Skin epidermis (tissue), 12 donors: ENCODE measurements around the gene DLGAP1.

Source experiments
- H3K27ac ChIP-seq, 21 experiments: fragments of 200-600 bp; sonication (generic) in 11 of 21; one replicate each; pipeline ENCODE4 v1.5.0; 2020; ENCODE audit warnings: mild to moderate bottlenecking in 3 of 21, inconsistent platforms in 2 of 21, moderate library complexity in 2 of 21
- H3K4me3 ChIP-seq, 7 experiments: fragments of 200-600 bp; sonication (generic) in 2 of 7; one replicate each; pipeline ENCODE4 v1.5.0; 2020; ENCODE audit warnings: inconsistent platforms in 2 of 7, mild to moderate bottlenecking in 2 of 7, moderate library complexity in 1 of 7

Gene DLGAP1

DNA sequence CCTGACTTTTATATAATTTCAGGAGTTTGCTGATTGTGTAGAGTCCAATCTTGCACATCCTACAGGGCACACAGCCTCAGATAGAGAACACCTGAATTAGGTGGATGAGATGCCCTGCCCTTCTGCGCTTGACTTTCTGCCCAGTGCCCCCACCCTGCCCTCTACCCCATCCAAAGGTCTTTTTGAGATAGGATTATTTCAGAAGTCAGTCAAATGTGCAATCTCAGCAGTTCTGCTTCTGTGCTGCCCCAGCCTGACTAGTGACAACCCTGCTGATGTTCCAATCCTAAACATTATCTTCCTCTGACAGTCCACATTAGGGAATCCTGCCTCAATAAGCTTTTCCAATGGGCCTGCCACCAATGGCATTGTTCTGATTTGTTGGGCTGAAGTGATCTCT is 593.6 kb downstream of the DLGAP1 start:
- no peak overlapping the region for H3K27ac ChIP-seq
- no peak overlapping the region for H3K4me3 ChIP-seq

DNA sequence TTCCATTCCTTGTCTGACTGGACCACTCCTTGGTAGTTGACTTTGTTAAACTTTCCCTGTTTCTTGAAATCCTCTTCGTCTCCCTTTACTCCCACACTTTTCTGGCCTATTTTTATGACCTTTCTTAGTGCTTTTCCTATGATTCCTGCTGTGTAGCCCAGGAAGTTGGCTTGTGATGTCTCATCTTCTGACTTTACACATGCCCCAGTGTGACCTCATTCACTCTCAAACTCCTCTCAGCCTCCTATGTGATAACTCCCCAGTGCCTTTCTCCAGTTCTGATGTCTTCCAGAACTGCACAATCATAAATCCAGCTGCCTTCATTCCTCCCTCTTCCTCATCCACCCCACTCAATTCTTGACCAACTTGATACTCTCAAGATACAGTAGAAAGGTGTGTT is 597.6 kb downstream of the DLGAP1 start:
- H3K27ac ChIP-seq, result no peak overlapping the region
- no peak overlapping the region for H3K4me3 ChIP-seq

DNA sequence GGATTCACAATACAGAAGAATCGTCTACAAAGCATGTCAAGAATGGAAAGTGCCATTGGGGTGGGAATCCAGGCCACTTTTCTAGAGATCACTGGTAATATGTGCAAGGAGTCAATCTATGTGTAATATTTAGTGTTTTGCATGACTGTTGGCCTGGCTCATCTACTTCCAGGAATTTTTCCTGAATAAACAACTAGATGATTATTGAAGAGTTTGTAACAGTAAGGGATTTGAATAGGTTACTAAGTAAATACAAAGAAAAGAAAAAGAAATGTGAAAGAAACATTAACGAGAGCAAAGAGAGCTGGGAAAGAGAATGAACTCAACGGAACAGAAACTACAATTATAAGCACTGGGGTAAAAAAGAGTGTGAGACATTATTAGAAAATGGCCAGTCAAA is 599.1 kb downstream of the DLGAP1 start:
- H3K4me3 ChIP-seq, result no peak overlapping the region
- no peak overlapping the region for H3K27ac ChIP-seq

DNA sequence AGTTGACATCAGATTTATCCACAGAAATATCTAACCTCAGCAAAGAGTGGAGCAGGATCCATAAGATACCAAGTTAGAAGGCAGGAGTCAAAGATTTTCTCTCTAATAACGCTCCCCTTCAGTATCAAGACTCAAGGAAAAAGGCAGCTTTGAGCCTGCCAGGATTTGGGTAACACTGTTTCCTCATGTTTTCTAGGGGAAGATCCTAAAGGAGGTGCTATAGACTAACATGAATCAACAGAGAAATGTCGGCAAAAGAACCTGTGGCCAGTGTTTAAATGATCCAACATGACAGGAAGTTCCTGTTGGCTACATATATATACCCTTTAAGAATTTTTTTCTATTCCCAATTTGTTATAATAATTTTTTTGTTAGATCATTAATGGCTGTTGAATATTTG is 602.8 kb downstream of the DLGAP1 start:
- no peak overlapping the region for H3K27ac ChIP-seq
- no peak overlapping the region for H3K4me3 ChIP-seq

DNA sequence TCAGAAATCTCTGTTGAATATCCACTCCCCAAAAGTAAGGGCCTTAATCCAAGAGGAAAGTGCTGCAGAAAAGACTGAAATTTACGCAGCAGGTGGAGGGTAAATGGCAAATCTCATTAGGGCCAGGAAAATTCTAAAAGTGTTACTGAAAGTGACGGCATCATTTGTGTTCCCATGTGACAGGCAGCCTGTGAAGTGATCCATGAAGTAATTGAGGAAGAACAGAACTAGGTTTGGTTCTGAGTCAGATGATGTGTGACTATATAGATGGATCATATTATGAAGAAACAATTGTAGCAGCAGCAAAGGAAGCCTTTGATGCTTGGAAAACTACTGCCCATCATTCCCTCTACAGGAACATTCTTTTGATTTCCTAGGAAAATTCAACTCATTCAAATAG is 603.9 kb downstream of the DLGAP1 start:
- Histone ChIP-seq H3K27ac (no peak overlapping the region), H3K4me3 (no peak overlapping the region)

DNA sequence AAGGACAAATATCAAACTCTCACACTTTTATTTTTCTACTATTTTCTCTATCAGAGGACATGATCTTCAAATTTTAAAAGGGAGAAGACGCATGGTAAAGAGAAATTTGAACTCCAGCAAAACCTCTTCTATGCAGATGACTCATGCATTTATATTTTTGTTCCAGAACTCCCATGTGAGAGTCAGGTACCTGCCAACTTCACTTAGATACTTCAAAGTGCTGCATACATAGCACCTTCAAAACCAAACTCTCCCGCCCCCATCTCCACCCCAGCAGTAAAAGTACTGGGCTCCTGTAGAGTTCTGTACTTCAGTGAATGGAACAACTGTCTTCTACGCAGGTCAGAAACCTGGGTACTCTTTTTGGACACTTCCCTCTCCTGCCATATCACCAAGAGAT is 606.8 kb downstream of the DLGAP1 start:
- Histone ChIP-seq H3K27ac (no peak overlapping the region), H3K4me3 (no peak overlapping the region)

DNA sequence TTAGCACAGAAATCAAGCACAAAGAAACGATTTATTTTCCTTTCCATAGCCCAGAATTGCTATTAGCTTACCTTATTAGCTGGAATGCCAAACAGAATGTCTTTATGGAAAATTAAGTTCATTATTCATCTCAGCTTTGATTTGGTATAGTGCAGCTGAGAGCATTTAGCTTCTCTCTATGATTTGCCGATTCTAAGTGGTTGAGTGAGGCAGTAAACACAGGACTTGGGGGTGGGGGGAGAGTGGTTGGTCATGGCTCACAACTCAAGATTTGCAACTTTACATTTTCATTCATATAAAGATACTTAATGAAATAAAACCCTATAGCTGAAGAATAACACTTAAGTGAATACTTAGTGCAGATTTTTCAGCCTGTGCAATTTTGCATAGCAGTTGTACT is 609.9 kb downstream of the DLGAP1 start:
- H3K4me3 ChIP-seq, result no peak overlapping the region

DNA sequence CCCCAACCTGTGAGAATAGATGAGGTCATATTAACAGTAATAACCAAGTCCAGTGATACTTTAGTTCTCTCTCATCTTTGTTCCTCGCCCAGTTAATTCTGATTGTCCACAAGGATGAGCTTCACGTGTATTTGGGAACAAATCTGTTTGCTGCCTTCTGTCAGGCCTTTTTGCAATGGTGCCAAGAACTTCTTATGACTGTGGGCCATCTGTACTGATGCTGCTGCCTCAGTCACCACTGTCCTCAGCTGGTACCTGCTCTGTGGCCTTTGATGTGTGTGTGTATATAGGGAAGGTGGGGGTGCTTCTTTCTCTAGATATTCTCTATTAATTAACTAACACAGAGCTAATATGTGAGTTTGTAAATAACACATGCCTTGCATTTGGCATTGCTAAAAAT is 612.3 kb downstream of the DLGAP1 start:
- no peak overlapping the region for H3K27ac ChIP-seq
- no peak overlapping the region for H3K4me3 ChIP-seq

More for the DNA sequence above, 609.9 kb downstream of the DLGAP1 start:
- H3K27ac ChIP-seq, result no peak overlapping the region

DNA sequence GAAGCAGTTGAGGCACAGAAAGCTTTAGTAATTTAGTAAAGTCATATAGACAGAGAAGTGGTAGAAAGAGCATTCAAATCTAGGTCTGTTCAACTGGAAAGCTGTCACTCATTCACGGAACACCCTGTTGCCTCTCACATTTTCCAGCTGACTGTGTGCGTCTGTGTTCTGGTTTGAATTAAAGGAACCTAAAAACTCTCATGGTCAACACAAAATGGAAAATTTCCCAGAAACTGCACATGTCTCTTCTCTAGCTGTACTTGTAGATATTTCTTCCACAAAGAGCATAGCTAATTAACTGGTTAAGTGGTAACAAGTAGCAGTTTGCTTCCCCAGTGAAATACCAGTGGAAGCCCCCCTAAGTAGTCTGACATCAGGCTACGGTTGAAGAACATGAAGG is 614.3 kb downstream of the DLGAP1 start:
- Histone ChIP-seq H3K27ac (peak overlapping the region in 1 of 21 experiments; percentile 33), H3K4me3 (no peak overlapping the region)

DNA sequence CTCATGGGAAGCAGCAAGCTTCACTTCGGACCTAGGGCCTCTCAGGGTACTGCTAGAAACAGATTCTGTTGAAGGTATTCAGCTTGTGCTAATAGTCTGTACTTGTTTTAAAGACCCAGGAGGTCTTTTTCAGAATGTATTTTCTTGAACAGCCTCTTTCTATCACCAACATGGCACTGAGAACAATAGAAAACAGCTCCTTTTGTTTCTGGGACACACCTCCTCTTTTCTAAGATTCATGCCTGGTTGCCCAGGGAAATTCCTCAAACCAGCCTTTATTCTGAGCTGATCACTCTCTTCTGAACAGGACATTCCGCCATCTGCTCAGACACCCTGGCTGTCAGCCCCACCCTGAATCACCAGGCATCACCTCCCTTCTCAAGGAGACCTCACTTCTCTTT is 615.5 kb downstream of the DLGAP1 start:
- Histone ChIP-seq H3K27ac (no peak overlapping the region), H3K4me3 (no peak overlapping the region)

DNA sequence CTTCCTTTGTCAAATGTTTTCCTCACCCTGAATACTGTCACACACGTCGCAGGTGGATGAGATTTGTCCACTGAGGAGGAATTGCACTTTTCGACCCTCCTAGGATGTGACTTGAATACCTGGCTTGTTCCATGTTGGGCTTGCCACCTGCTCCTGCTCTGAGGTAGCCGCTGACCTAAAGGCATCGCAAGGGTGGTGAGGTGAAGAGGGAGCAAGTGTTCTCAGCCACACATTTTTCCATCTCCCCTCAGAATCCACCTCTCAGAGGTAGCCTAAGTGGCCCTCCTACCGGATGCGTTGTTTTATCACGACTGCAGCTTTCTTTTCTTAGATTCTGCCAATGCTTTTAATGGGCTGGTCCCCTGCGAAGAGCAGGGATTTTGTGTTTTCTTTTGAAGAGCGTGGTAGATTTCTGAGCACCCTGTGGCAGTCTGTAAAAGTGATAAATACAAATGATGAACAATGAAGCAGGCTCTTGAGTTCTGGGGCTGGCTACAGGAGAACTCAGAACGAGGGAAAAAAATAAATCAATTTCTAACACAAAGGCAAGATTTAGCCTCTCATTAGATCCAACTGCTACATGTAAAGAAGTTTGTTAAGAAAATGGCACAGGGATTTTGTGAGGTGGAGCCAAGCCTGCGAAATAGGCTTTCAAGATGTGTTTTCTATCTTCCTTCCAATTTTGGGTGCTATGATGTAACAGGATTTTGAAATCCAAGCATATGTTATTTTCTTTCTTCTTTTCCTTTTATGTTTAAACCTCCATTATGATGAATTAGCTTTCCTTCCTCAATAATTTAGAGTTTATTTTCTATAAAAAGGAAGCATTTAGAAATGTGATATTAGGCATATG is 618.4 kb downstream of the DLGAP1 start:
- H3K27ac ChIP-seq, result no peak overlapping the region
- no peak overlapping the region for H3K4me3 ChIP-seq

DNA sequence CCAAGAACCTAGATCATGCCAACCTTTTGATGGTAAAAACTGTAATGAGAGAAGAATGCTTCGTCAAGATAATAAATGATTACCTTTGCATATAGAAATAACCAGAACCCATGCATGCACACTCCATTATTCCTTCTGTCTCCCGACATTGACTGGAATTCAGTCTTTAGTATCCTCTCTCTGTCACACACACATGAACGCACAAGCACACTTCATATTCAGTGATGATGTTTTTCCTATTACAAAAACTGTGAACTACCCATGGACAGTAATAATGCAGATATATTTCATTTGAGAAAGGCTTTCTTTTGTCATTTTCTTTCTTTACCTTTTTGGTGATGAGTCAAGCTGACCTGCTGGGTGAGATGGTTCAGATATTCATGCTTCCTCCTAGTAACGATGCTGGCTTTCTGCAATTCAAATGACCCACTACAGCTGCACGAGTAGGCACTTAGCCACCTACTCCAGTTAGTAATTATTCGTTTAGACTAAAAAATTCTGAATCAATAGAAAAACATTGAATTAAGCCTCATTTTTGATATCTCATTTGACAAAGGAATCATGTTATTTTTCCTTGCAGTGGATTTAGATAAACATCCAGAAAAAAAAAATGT is 623.0 kb downstream of the DLGAP1 start:
- Histone ChIP-seq H3K4me3 (no peak overlapping the region), H3K27ac (no peak overlapping the region)

DNA sequence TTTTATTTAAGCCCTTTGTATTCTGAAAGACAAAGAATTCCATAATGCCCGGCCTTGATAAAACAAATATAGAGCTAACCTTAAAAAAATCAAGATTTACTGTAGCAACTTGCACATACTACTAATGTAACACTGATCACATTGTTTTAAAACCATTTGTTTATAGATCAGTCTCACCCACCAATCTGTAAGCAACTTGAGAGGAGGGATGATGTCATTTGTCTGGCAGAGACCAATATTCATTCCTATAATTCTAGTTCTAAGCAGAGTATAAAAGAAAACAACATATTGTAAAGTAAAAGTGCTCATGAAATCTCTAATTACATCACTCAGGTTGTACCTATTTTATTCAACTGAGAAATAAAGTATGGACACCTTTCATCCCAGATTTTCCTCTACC is 624.5 kb downstream of the DLGAP1 start:
- no peak overlapping the region for H3K27ac ChIP-seq
- no peak overlapping the region for H3K4me3 ChIP-seq

DNA sequence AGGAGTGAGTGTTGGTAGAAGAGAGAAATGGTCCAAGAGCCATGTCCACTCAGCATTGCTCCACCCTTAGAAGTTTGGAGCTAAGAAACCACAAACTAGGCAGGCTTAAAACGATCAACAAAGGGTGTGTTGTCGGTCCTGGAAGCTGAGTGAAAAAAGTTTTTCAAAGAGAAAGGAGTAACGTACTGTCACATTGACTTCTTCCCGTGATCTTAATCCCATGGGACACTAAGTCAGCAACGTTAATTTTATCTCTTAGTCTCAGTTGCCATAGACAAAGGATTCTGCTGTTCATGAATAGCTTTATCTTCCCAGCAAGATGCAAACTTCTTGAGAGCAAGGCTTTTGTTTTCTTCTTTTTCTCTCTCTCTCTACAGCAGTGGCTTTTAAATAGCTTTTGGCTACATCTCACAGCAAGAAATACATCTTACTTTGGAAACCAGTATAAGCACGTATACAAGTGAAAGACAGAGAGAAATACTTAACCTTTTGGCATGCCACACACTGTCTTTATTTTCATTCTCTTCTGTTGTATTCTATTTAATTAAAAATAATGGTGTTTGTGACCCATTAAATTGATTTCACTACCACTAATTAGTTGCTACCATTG is 627.8 kb downstream of the DLGAP1 start:
- H3K4me3 ChIP-seq, result no peak overlapping the region
- no peak overlapping the region for H3K27ac ChIP-seq

DNA sequence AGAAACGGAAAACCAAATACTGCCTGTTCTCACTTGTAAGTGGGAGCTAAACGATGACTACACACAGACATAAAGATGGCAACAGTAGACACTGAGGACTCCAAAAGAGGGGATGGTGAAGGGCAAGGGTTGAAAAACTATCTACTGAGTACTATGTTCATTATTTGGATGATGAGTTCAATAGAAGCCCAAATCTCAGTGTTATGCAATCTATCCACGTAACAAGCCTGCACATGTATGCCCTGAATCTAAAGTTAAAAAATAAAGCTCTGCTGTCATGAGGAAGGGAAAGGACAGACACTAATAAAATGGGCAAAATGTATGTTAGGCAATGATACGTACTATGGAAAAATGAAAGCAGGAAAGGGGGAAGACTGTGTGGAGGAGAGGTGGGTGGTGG is 629.1 kb downstream of the DLGAP1 start:
- Histone ChIP-seq H3K4me3 (no peak overlapping the region), H3K27ac (no peak overlapping the region)

DNA sequence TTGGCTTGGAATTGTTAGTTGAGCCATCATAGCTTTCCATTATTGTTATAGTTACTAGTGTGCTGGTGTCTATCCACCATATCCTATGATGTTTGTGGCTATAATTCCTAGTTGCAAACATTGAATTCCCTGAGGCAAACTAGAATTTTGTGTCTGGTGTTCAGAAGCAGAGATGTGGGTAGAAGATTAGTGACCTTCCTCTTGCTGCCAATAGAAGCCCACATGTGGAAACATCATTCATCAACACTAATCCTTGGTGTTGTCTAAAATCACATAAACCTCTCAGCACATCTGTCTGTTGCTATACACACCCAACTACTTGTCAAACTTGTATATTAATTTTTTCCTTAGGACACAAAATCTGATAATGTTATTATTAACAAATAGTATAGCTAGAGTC is 631.0 kb downstream of the DLGAP1 start:
- no peak overlapping the region for H3K27ac ChIP-seq
- H3K4me3 ChIP-seq, result no peak overlapping the region

DNA sequence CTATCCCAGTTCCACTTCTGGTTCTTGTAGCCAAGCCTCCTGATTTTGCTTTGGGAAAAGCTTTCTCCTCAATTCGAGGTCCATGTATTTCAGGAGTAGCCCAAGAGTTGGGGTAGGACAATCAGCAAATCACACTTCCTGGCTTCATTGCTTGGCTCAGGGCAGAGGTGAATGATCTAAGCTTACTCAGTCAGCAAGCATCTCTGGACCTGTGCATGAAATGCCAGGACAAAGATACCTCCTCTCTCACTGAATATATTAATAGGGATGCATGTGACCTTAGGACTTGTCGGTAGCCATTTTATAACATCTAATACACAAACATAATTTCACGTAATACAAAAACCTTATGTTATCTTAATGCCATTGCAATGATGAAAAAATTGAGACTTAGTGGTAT is 632.0 kb downstream of the DLGAP1 start:
- no peak overlapping the region for H3K27ac ChIP-seq
- H3K4me3 ChIP-seq, result no peak overlapping the region

DNA sequence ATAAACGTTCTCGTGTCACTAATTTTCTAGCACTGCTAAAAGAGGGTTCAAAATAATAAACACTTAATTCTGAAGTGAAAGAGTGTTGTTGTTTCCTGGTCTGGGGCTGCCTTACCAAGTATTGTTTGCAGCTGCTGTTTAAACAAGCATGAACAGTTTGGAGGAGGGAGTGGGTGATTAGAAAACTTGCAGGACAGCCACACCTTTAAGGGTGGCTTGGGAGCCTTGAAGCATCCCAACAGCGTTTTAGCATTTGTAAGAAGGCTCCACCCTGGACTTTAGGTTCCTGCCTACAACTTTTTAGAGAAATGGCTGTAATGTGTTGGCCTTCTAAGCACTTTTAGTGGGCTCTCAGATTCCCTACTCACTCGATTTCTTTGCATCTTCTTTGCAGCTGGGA is 633.6 kb downstream of the DLGAP1 start:
- Histone ChIP-seq H3K4me3 (no peak overlapping the region), H3K27ac (no peak overlapping the region)

DNA sequence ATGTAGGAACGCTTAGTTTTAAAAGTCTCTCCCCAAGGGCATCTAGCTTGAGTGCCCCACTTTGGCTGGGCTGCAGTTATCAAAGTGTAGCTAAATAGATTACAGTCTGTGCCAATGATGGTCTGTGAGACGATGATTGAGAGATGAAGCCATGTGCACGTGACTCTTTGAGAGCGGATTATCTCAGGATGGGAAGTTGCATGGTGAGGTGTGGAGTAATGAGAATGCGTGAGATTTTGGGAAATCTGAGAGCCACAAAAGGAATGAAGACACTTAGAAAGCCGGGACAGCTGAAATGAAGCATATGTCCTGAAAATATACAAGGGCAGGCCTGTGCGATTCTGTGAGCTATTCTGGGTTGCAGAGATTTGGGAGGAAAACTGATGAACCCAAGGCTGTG is 635.1 kb downstream of the DLGAP1 start:
- Histone ChIP-seq H3K27ac (no peak overlapping the region), H3K4me3 (no peak overlapping the region)

DNA sequence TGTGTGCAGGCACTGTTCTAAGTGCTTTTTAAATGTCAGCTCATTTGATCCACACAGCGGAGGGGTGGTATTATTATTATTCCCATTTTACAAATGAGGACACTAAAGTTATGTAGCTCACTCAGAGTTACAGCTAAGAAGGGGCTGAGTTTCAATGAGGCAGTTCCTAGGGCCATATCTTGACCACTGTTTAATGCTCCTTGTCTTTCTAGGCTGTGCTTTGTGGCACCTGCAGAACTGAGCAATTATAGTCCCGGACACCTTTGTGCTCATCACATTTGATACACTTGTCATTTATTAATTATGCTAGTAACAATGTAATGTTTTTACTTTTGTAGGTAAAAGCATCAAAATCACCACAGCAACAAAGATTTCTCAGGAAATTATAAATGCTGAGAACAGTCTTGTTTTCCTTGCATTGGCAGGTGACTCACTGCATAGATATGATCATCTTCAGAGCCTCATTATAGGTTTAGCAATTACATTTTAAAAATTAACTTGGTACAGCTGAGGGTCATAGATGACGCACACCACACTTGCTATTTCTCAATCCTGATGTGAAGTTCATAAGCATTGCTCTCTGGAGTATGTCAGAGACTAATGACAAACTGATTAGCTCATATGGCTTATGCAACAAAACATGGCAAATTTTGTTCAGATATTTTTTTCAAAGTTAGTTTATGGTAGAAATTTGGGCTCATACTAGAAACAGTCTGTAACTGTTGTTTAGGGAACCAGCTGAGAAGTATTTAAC is 638.3 kb downstream of the DLGAP1 start:
- no peak overlapping the region for H3K27ac ChIP-seq

DNA sequence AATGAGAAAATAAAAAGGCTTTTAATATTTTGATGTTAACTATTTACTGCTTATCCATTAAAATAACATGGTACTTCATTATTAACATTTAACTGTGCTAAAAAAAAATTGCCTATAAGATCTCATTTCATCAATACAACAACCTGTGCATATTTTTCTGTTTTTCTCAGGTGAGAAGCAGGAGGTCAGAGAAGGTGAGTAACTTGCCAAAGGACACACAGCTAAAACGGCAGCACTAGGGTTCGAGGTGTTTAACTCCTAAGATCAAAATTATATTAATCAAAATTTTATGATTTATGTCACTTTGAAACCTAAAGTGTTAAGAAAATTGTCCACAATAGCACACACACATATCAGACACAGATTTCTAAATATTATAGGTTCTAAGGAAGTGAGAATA is 639.1 kb downstream of the DLGAP1 start:
- Histone ChIP-seq H3K4me3 (no peak overlapping the region), H3K27ac (no peak overlapping the region)

More for the DNA sequence above, 638.3 kb downstream of the DLGAP1 start:
- no peak overlapping the region for H3K4me3 ChIP-seq
